Body of pancreas (tissue), 4 donors: ENCODE measurements around the gene CDCP1. TPM values are rescaled to one million over a fixed set of nuclear protein-coding genes. Genes with fewer than 3 reads are reported as not detected.

Experiments
- ATAC-seq: fragments of 150-250 bp; one replicate; pipeline ENCODE4 v1.9.1; 2016
- DNase-seq, 4 donors: peaks; one replicate each; pipeline ENCODE4 v3.0.0-alpha.2; 2019
- H3K27ac ChIP-seq, 4 donors: fragments of 200-600 bp; sonication (generic); 1 replicate in 3 of 4; 2 replicates in 1 of 4; pipeline versions ENCODE4 v1.5.1 to v1.6.1; 2016 to 2019; ENCODE audit warnings: mild to moderate bottlenecking in 1 of 4, mixed read lengths in 1 of 4, moderate library complexity in 1 of 4
- H3K27me3 ChIP-seq, 2 donors: fragments of 200-600 bp; sonication (generic); one replicate each; pipeline ENCODE4 v1.6.0; 2016; ENCODE audit warnings: mild to moderate bottlenecking in 1 of 2
- H3K36me3 ChIP-seq, 2 donors: fragments of 200-600 bp; sonication (generic); replicated peaks in 1 of 2; 2 replicates each; pipeline ENCODE4 v1.5.1; 2016; ENCODE audit warnings: low read depth in 2 of 2; ENCODE audit not compliant: insufficient read depth in 1 of 2
- H3K4me1 ChIP-seq: fragments of 200-600 bp; sonication (generic); one replicate; pipeline ENCODE4 v1.6.0; 2016
- H3K4me3 ChIP-seq, 2 donors: fragments of 200-600 bp; sonication (generic); 1 replicate in 1 of 2; 2 replicates in 1 of 2; pipeline ENCODE4 v1.5.1; 2016 to 2019
- H3K9me3 ChIP-seq, 3 donors: fragments of 200-600 bp; sonication (generic); 1 replicate in 2 of 3; 2 replicates in 1 of 3; pipeline ENCODE4 v1.5.1; 2016
- POLR2A ChIP-seq, 3 donors: fragments of 450-650 bp; IDR thresholded peaks; one replicate each; pipeline ENCODE4 v1.6.1; 2016; ENCODE audit warnings: antibody characterized with exemption in 3 of 3, mild to moderate bottlenecking in 2 of 3
- WGBS, 2 donors: methylation state at CpG; one replicate each; pipeline ENCODE4 v1.1.5; 2017; 5-methylcytosine and 5-hydroxymethylcytosine counted together
- intact Hi-C: fragments of 100-400 bp; cut with DNase I; formaldehyde crosslinking; loops from one replicate; pipeline ENCODE4 v1.15.1; 2023
- total RNA-seq, 2 donors: library from RNA; depleted of rRNA; stranded (reverse); fragments of >200 nt; gene quantifications; one replicate each; pipeline ENCODE4 v1.1.0, GENCODE V29; 2016
- TF ChIP-seq, protein P1 (sequence below), 7 experiments: fragments of 450-650 bp in 4 of 7; fragments of 200-600 bp in 3 of 7; sonication (generic) in 3 of 7; IDR thresholded peaks; one replicate each; pipeline ENCODE4 v1.5.1; 2016 to 2019; ENCODE audit warnings: antibody characterized with exemption in 7 of 7

The CDCP1 gene
- total RNA-seq, 2 donors from 2014 or later, result 6.2 to 6.3 TPM

DNA sequence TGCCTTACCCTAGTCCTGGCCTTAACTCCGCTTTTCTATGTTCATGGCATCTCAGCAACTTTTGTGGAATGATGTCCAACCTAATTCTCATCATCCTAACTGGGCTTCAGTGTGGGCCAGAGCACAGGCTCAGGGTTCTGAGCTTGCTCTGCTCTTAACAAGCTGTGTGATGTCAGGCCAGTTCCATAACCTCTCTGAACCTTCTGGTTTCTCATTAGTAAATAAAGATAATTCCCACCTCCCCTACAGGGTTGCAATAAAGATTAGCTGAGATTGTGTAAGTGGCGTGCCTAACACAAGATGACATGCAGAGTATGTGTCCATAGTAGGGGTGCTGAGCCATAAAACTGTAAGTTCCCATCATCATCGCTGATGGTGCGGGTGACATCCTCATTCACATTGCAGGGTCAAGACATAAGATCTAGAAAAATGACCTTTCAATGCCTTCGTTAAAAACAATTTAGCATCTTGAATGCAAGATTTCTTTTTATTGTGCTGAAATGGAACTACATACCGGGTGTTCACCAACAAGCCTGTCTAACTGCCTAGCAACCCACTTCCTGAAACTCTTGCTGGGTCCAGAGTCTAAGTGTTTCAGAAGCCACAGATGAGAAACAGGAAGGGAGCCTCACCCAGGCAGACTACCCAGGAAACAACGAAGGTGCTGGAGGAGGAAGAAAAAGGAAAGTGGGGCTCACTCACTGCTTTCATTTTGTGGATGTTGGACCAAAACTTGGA lies 36.2 kb downstream of the CDCP1 start:
- peak in 1 of 4 donors; percentile 50 for DNase-seq
- WGBS, 2 donors, result 68 to 88% methylated on average over 7 of the region's 7 CpGs
- H3K4me1 ChIP-seq, result peaks cover 19% of the 10 kb centered on the region
- no peaks in the 10 kb centered on the region for H3K27me3 ChIP-seq
- H3K36me3 ChIP-seq, result peaks cover 0 to 5% of the 10 kb centered on the region in 2 donors
- H3K27ac ChIP-seq, result no peak overlapping the region
- H3K9me3 ChIP-seq, result no peaks in the 10 kb centered on the region
- no peak overlapping the region for H3K4me3 ChIP-seq
- TF ChIP-seq, protein P1, sequence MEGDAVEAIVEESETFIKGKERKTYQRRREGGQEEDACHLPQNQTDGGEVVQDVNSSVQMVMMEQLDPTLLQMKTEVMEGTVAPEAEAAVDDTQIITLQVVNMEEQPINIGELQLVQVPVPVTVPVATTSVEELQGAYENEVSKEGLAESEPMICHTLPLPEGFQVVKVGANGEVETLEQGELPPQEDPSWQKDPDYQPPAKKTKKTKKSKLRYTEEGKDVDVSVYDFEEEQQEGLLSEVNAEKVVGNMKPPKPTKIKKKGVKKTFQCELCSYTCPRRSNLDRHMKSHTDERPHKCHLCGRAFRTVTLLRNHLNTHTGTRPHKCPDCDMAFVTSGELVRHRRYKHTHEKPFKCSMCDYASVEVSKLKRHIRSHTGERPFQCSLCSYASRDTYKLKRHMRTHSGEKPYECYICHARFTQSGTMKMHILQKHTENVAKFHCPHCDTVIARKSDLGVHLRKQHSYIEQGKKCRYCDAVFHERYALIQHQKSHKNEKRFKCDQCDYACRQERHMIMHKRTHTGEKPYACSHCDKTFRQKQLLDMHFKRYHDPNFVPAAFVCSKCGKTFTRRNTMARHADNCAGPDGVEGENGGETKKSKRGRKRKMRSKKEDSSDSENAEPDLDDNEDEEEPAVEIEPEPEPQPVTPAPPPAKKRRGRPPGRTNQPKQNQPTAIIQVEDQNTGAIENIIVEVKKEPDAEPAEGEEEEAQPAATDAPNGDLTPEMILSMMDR (IDR thresholded peaks at IDR 0.05), result no peak
- TF ChIP-seq POLR2A (IDR thresholded peaks at IDR 0.05), result no peak
- intact Hi-C loops, result no loop called here
- no peak for ATAC-seq

- WGBS, 2 donors, result 97 to 100% methylated on average over 1 to 2 of the region's 2 CpGs
- intact Hi-C loops, result no loop called here
- ATAC-seq (no peak), DNase-seq (no peak)
- H3K27me3 ChIP-seq, result no peaks in the 10 kb centered on the region
- H3K36me3 ChIP-seq, result peaks cover 0 to 5% of the 10 kb centered on the region in 2 donors
- H3K4me3 ChIP-seq, result no peak overlapping the region
- no peaks in the 10 kb centered on the region for H3K9me3 ChIP-seq
- TF ChIP-seq, protein P1 (IDR thresholded peaks at IDR 0.05), result no peak
- no peak for TF ChIP-seq POLR2A (IDR thresholded peaks at IDR 0.05)
- no peaks in the 10 kb centered on the region for H3K4me1 ChIP-seq
- no peak overlapping the region for H3K27ac ChIP-seq
Observed at GRCh38 chr3:45106874-45107273, 39.3 kb downstream of the CDCP1 start.

DNA sequence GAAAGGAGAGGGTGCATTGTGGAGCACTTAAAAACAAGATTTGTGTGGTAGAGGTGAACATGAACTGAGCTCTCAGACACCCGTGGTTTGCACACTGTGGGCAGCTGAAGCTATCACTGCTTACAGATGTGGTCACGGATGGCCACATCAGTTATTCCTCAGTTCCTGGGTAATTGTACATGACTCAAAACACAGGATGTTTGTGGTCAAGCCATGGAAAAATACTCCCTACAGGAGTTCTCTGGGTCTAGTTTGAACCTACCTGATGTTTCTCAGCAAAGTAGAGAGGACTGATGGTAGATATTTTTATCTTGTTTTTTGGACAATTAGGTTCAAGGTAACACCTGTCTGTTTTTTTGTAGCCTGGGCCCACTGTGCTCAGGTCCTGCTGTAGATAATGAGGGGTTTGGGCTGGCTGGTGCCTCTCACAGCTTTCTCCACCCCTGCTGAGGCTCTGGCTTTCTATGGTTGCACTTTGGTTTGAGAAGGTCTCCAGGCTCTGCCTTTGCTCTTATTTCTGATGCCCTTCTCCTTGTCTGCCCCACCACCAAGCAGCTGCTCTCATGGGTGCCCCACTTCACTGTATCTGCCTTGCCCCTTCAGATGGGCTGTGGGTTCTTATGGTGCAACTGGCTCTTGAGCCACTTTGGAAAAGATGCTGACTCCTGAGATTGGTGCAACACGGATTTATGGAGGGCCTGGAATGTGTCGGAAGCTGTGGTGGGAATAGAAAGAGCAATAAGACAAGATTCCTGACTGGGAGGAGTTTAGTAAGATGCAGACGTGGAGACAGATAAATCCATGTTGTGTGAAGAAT lies 40.1 kb downstream of the CDCP1 start:
- intact Hi-C loops, result no loop called here
- no peak overlapping the region for H3K27ac ChIP-seq
- no peaks in the 10 kb centered on the region for H3K4me1 ChIP-seq
- H3K27me3 ChIP-seq, result no peaks in the 10 kb centered on the region
- H3K36me3 ChIP-seq, result peaks cover 0 to 5% of the 10 kb centered on the region in 2 donors
- no peak for ATAC-seq
- no peak for TF ChIP-seq POLR2A (IDR thresholded peaks at IDR 0.05)
- TF ChIP-seq, protein P1 (IDR thresholded peaks at IDR 0.05), result no peak
- WGBS, 2 donors, result 81 to 86% methylated on average over 5 of the region's 5 CpGs
- no peaks in the 10 kb centered on the region for H3K9me3 ChIP-seq
- no peak overlapping the region for H3K4me3 ChIP-seq
- no peak for DNase-seq

GRCh38 chr3:45104715-45105711 lies 41.2 kb downstream of the CDCP1 start:
- H3K27ac ChIP-seq, result no peak overlapping the region
- peaks cover 0 to 1% of the 10 kb centered on the region in 2 donors for H3K36me3 ChIP-seq
- H3K4me3 ChIP-seq, result no peak overlapping the region
- H3K4me1 ChIP-seq, result no peaks in the 10 kb centered on the region
- WGBS, 2 donors, result 86 to 92% methylated on average over 8 of the region's 8 CpGs
- no peaks in the 10 kb centered on the region for H3K27me3 ChIP-seq
- H3K9me3 ChIP-seq, result no peaks in the 10 kb centered on the region
- intact Hi-C loops, result no loop called here
- ATAC-seq (no peak), DNase-seq (no peak)
- TF ChIP-seq, protein P1 (IDR thresholded peaks at IDR 0.05), result no peak
- TF ChIP-seq POLR2A (IDR thresholded peaks at IDR 0.05), result no peak
